SH-SY5Y (cell line): ENCODE data around the gene KRTAP16-1.

Source experiments
- GATA2 ChIP-seq: IDR thresholded peaks from 2 replicates; pipeline ENCODE4 v1.6.1; 2011; ENCODE audit warnings: mild to moderate bottlenecking, low read depth, low read length
- GATA3 ChIP-seq: IDR thresholded peaks from 2 replicates; pipeline ENCODE4 v1.6.1; 2011; ENCODE audit warnings: low read depth, mild to moderate bottlenecking, low read length, moderate library complexity

Gene KRTAP16-1

DNA sequence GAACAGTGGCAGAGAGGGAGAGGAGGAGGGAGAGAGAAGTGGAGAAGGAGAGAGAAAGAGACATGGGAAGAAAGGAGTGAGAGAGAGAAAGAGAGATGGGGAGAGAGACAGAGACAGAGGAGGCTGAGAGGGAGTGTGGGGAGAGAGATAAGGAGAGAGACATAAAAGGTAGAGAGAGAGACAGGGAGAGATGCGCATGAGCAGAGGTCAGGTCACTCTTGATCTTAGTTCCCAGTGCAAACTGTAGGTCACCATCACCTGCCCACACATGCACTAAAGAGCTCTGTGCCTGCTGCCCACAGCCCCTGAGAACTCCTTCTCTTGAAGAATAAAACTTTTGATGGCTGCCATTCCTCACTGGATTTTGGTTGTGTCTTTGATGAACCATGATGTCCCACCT, 26.6 kb upstream of the KRTAP16-1 start:
- TF ChIP-seq GATA3 (no peak), GATA2 (no peak)

DNA sequence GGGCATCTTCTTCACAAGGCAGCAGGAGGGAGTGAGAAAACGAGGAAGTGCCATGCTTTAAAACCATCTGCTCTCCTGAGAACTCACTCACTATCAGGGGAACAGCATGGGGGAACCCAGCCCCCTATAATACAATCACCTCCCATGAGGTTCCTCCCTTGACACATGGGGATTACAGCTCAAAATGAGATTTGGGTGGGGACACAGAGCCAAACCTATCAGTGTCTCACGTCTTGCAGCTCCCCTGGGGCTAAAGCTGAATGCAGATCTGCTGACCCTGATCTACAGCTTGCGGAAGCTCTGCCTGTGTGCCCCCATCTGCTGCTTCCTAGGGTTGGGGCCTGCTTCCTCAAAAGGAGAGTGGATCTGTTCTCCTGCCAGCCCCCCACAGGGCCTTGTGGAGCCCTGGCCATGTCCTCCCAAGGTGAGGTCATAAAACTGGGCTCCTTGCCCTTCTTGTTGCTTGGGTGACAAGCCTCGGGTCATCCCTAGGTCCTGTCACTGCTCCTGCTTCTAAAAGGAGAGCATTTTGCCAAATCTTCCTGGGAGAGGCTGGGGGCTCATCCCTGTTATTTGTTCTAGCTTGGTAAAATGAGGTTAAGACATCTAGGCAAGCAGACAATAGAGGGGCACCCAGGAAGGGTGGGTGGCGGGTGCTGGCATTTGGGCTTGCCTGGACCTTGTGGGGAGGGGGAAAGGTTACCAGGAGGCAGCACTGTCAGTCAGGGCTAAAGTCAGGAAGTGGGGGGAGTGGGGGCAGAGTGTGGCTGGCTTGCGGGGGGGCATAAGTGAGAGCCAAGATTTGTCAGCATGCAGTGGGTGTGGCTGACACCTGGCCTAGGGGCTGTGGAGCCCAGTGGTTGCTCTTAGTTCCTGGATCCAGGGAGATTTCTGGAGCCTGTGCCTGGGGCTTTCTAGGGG, 25.5 kb upstream of the KRTAP16-1 start:
- no peak for TF ChIP-seq GATA3
- no peak for TF ChIP-seq GATA2

DNA sequence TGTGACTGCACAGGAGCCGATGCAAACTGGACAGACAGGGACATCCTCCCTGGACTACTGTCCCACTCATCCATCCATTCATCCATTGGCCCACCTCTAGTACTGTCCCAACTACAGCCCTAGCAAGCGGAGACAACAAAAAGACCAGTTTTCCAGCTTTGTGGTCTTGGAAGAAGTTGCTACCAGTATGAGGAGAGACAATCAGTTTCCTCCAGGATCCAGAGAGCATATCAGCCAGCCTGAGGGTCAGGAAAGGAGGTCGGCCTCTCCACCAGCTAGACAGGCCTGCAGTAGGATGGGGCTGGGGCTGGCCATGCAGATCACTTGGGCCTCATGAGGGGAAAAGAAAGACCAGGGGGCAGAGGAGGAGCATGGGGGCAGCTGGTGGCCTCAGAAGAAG, 24.7 kb upstream of the KRTAP16-1 start:
- TF ChIP-seq GATA2, result no peak
- TF ChIP-seq GATA3, result no peak

DNA sequence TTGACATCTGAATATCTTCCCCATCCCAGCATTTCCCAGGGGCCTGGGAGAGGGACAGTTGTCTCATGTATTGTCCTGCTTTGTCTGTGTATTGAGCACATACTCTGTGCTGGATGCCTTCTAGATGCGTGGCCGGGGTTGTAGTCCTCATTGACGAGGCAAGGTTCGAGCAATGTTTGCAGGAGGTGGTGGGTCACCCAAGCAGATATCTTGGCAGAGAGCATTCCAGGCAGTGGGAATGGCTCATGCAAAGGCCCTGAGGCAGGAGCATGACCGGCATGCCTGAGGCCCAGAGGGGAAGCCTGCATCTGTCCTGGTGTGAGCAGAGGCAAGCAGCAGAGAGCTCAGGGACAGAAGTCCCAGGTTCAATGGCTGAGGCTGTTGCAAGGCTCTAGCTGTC, 24.0 kb upstream of the KRTAP16-1 start:
- TF ChIP-seq GATA3 (no peak), GATA2 (no peak)

DNA sequence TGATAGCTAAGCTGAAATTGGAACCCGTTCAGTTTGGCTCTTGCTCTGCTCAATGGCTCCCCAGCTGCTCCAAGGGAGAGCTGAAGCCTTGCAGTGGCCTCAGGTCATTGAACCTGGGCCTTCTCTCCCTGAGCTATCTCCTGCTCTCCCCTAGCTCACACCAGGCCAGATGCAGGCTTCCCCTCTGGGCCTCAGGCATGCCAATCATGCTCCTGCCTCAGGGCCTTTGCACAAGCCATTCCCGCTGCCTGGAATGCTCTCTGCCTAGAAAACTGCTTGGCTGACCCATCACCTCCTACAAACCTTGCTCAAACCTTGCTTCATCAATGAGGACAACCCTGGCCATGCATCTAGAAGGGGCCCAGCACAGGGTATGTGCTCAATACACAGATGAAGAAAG, 23.1 kb upstream of the KRTAP16-1 start:
- no peak for TF ChIP-seq GATA3
- TF ChIP-seq GATA2, result no peak

GRCh38 chr17:41331606-41332005, 22.5 kb upstream of the KRTAP16-1 start:
- TF ChIP-seq GATA2 (no peak), GATA3 (no peak)

GRCh38 chr17:41329279-41329948, 20.3 kb upstream of the KRTAP16-1 start:
- TF ChIP-seq GATA2 (no peak), GATA3 (no peak)

GRCh38 chr17:41328207-41328606, 19.1 kb upstream of the KRTAP16-1 start:
- TF ChIP-seq GATA3 (no peak), GATA2 (no peak)

DNA sequence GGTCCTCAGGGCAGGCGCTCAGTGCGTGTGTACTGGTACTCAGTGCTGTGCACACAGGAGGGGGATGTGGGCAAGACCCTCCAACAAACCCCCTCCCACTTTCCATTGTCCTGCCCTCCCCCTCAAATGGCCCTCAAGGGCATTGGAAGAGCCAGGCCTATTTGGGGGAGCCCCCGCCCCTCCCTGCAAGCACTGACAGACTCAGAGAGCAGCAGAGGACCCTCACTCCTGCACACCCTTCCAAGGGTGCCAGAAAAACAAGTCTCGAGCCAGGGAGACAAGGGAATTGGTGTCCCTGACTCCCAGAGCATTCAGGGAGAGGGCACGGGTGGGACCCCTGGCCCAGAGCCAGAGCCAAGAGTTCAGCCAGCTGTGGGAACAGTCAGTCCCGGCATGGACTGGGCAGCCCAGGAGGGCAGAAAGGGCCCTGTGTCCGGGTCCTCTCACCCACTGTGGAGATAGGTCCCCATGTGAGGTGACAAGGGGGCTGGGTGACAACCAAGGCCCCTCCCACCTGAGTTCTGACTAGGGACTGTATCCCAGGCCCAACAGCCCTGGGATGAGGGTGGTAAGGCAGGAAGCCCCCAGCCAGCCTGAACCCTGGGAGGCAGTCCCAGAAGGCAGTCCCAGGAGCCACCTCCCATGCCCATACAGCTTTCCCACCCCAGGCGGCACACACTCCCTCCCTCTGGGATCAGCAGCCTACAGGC, 18.5 kb upstream of the KRTAP16-1 start:
- TF ChIP-seq GATA2 (no peak), GATA3 (no peak)

DNA sequence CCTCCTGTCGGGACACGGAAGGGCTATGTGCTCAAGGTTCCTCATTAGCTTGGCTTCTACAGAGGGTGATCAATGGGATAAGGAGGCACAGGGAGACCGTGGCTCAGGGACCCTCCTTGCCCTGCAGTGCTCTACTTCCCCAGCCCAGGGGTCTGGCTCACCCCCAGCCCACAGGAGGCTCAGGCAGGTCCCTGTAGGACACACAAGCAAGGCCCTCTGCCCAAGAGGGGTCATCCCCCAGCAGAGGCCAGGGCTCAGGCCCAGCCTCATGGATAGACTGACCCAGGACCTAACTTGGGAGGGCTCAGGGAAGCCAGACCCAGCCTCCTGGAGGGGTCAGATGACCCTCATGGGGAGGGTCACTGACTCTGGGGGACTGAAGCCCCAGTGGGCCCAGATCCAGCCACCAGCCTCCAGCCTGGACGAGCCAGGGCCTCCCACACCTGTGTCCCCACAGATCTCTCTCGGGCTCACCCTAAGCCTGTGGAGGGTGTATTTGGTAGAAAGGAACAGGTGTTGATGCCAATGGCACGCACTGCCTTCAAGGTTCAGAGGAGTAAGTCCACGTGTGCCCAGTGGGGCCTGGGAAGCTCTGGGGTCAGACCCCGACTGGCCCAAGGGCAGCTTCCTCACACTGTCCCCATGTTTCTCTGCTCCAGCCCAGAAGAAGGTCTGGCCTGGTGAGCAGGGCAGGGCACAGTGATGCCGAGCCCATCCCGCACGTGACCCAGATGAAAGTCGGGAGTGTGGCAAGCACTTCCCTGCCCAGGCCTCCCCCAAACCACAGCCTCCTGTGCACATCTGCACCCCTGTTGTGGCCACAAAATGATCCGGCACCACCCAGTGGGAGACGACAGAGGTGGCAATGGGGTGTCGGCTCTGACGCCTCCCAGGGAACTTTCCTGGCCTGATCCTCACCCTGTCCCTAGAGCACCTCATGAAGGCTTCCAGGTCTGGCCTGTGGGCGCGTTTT, 17.4 kb upstream of the KRTAP16-1 start:
- no peak for TF ChIP-seq GATA2
- TF ChIP-seq GATA3, result no peak

- TF ChIP-seq GATA2 (no peak), GATA3 (no peak)
Measured at GRCh38 chr17:41325611-41326010, 16.5 kb upstream of the KRTAP16-1 start.

DNA sequence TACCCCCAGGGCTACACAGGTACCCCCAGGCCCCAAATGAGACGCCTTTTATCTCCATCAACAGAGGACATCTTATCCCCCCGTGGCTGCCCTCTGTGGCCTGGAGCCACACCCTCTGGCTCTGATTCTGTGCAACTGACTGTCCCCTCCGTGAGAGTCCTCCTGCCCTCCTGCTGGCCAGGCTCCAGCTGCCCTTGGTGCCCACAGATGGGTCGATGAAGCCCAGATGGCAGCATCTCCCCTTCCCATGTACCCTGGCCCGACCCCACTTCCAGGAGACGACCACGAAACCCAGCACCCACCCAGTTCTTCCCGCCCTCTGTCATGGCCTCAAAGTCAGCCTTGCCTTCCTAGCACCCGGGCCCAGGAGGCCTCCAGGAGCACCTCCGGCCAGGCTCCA, 16.0 kb upstream of the KRTAP16-1 start:
- no peak for TF ChIP-seq GATA2
- TF ChIP-seq GATA3, result no peak
